Endothelial cell of umbilical vein (primary cell): Measurements from ENCODE around the gene LZTS2.

Source experiments
- CTCF ChIP-seq, 2 donors: IDR thresholded peaks; 1 replicate in 1 of 2; 2 replicates in 1 of 2; pipeline ENCODE4 v1.5.1; 2011; ENCODE audit warnings: low read length in 2 of 2, mild to moderate bottlenecking in 2 of 2, moderate library complexity in 2 of 2, control low read depth in 1 of 2, inconsistent platforms in 1 of 2, low read depth in 1 of 2; ENCODE audit not compliant: insufficient read depth in 1 of 2; ENCODE audit errors: extremely low read depth in 1 of 2
- POLR2A ChIP-seq: IDR thresholded peaks from 2 replicates; pipeline ENCODE4 v1.6.1; 2012; ENCODE audit warnings: low read depth, mild to moderate bottlenecking, control low read depth, low read length

- TF ChIP-seq POLR2A: no peak
- TF ChIP-seq CTCF (IDR thresholded peaks at IDR 0.05; ENCODE audit: extremely low read depth in 1 of 2, insufficient read depth in 1 of 2, low read depth in 1 of 2, low read length in 2 of 2): no peak
Observed at GRCh38 chr10:101003639-101004206, 4.1 kb downstream of the LZTS2 start.
